Measurements from ENCODE around the gene GIT2. TPM values are rescaled to one million over a fixed set of nuclear protein-coding genes. Genes with fewer than 3 reads are reported as not detected.

GIT2 gene
- total and polyA plus RNA-seq, 2 of the 13 experiments (the other 11 are each of a cell fraction or from before 2014, with no cell fraction given), result 18.4 to 19.8 TPM

- peak; percentile 48 to 54; a peak in 2 of 4 replicates for TF ChIP-seq HMGXB4 (CRISPR knock-in tag; IDR thresholded peaks at IDR 0.05; ENCODE audit: borderline replicate concordance in 1 of 2, low read depth in 1 of 2)
- TF ChIP-seq SNAPC4 (CRISPR knock-in tag; IDR thresholded peaks at IDR 0.05), result peak; percentile 69; the same call in 1 of the 2 replicates
- TF ChIP-seq ZNF224 (CRISPR knock-in tag; IDR thresholded peaks at IDR 0.05), result peak; percentile 81; the same call in 1 of the 2 replicates
- TF ChIP-seq SATB2 (CRISPR knock-in tag; IDR thresholded peaks at IDR 0.05), result peak; percentile 70; the same call in 1 of the 2 replicates
- TF ChIP-seq TSC22D2 (CRISPR knock-in tag; IDR thresholded peaks at IDR 0.05; ENCODE audit: borderline replicate concordance), result peak; percentile 48; the same call in 1 of the 2 replicates
- TF ChIP-seq POLR2AphosphoS5 (IDR thresholded peaks at IDR 0.05; ENCODE audit: low read depth, low read length), result peak; percentile 76
- peak; percentile 27; the same call in 1 of the 2 replicates for TF ChIP-seq SOX5 (CRISPR knock-in tag; IDR thresholded peaks at IDR 0.05; ENCODE audit: borderline replicate concordance)
- TF ChIP-seq ZNF883 (CRISPR knock-in tag; IDR thresholded peaks at IDR 0.05; ENCODE audit: not compliant biosample characterization), result no peak
- TF ChIP-seq HDAC2 (CRISPR knock-in tag; IDR thresholded peaks at IDR 0.05), result peak; percentile 46; the same call in 1 of the 2 replicates
- no peak for TF ChIP-seq ZNF512 (CRISPR knock-in tag; IDR thresholded peaks at IDR 0.05)
- TF ChIP-seq ZSCAN31 (CRISPR knock-in tag; IDR thresholded peaks at IDR 0.05; ENCODE audit: low read depth), result no peak; the same call in 1 of the 2 replicates
- TF ChIP-seq ZNF383 (CRISPR knock-in tag; IDR thresholded peaks at IDR 0.05; ENCODE audit: borderline replicate concordance), result no peak
- TF ChIP-seq ZSCAN29 (CRISPR knock-in tag; conservative IDR thresholded peaks at IDR 0.05), result no peak
- 0 out of 2 replicates have a peak, but pooled peaks have one; percentile 29 for TF ChIP-seq JUND (CRISPR knock-in tag; IDR thresholded peaks at IDR 0.05)
- no peak for TF ChIP-seq HNRNPH1 (optimal IDR thresholded peaks at IDR 0.05; ENCODE audit: low read depth, low read length)
- no peak; the same call in 1 of the 2 replicates for TF ChIP-seq ZBTB7A (CRISPR knock-in tag; IDR thresholded peaks at IDR 0.05)
- TF ChIP-seq ZNF205 (CRISPR knock-in tag; IDR thresholded peaks at IDR 0.05), result no peak
- peak; percentile 18; the same call in 1 of the 2 replicates for TF ChIP-seq FOXK1 (CRISPR knock-in tag; IDR thresholded peaks at IDR 0.05; ENCODE audit: borderline replicate concordance, low read depth)
- TF ChIP-seq TEAD3 (CRISPR knock-in tag; optimal IDR thresholded peaks at IDR 0.05; ENCODE audit: borderline replicate concordance), result peak; percentile 37
These were observed 2.9 kb upstream of the GIT2 start, which contains the start of gene ANKRD13A (continued) for GRCh38 chr12:109998904-109999648.

Measured in HepG2 (cell line).